ENCODE measurements around the gene PLAC8.
"Not testable (repeated sequence)": the region's sequence is repeated elsewhere in the genome, so short reads cannot be mapped to it uniquely, and the experiment has no call there.

DNA sequence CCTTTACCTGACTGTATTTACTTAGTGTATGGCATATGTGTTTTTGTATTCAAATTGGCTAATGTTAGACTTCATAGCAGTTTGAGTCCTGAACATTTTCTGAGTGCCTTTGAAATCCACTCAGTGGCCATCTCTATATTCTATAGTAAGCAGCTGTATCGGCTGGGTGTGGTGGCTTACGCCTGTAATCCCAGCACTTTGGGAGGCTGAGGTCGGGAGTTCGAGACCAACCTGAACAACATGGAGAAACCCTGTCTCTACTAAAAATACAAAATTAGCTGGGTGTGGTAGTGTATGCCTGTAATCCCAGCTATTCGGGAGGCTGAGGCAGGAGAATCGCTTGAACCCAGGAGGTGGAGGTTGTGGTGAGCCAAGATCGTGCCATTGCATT, 2.8 kb downstream of the PLAC8 start:
- not testable (repeated sequence) for TF ChIP-seq CTCF, EP300 (IDR thresholded peaks at IDR 0.05)

Data from upper lobe of left lung (tissue), 4 donors.